ENCODE measurements around the gene GSTA4.

DNA sequence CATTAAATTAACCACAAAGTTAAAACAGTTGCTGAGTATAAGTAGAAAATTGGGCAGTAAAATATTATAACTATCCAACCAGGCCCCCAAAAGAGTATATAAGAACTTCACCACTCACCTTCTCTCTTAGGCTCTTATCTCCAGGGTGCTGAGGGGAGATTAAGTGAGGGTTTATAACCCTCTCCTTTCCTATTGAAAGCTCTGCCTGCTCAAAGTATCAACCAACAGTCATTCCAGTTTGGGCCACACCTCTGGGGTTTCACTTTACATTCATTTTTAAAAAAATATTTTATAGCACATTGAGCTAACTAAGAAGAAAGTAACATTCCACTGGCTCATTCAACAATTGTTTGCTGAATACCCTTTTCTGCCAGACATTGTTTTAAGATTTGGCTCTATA is 22.1 kb downstream of the GSTA4 start:
- TF ChIP-seq CTCF (IDR thresholded peaks at IDR 0.05) (no peak), POLR2A (IDR thresholded peaks at IDR 0.05) (no peak)

Data from heart left ventricle (tissue), 13 donors.